ENCODE measurements around the gene KIF26A.

KIF26A gene

DNA sequence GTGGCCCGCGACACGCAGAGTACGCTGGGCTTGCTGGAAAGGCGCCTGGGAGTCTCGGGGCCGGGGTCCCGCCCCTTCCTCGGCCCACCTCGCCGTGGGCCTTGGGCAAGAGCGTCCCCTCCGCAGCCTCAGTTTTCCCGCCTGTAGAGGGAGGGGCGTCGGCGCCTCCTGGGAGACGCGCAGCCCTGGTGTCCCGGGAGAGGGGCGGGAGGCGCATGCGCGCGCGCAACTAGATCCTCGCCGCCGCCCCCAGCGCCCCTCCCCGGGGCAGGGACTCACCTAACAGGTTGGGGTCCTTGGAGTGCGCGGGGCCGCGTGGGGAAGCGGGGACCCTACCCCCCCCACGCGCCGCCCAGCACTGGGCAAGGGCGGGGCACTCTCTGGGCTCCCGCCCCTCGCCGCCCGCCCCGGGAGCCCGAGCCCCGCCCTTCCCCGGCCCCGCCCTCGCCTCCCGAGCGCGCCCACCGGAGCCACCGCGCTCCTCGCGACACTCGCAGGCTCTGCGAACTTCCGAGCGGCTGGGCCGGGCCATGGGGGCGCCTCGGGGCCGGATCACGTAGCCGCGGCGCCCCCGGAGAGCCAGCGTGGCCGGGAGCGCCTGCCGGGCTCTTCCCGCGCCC lies at the start of gene KIF26A:
TSS of gene KIF26A (plus strand) at position 490 of the 620 bp plus-strand sequence. CDS start 136 bp downstream, outside the sequence.
- TF ChIP-seq, protein P1, sequence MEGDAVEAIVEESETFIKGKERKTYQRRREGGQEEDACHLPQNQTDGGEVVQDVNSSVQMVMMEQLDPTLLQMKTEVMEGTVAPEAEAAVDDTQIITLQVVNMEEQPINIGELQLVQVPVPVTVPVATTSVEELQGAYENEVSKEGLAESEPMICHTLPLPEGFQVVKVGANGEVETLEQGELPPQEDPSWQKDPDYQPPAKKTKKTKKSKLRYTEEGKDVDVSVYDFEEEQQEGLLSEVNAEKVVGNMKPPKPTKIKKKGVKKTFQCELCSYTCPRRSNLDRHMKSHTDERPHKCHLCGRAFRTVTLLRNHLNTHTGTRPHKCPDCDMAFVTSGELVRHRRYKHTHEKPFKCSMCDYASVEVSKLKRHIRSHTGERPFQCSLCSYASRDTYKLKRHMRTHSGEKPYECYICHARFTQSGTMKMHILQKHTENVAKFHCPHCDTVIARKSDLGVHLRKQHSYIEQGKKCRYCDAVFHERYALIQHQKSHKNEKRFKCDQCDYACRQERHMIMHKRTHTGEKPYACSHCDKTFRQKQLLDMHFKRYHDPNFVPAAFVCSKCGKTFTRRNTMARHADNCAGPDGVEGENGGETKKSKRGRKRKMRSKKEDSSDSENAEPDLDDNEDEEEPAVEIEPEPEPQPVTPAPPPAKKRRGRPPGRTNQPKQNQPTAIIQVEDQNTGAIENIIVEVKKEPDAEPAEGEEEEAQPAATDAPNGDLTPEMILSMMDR (IDR thresholded peaks at IDR 0.05; ENCODE audit: borderline replicate concordance, insufficient read depth, low read depth, low read length): no peak
- H3K4me3 ChIP-seq (ENCODE audit: low read depth, low read length): no peak within 1 kb of the TSS

- H3K4me3 ChIP-seq (ENCODE audit: low read depth, low read length): no peak overlapping the region
- TF ChIP-seq, protein P1 (IDR thresholded peaks at IDR 0.05; ENCODE audit: borderline replicate concordance, insufficient read depth, low read depth, low read length): no peak
Observed at GRCh38 chr14:104090071-104090748, 48.2 kb upstream of the KIF26A start.

GRCh38 chr14:104091061-104091926 lies 47.1 kb upstream of the KIF26A start:
- TF ChIP-seq, protein P1 (IDR thresholded peaks at IDR 0.05; ENCODE audit: borderline replicate concordance, insufficient read depth, low read depth, low read length): no peak
- H3K4me3 ChIP-seq (ENCODE audit: low read depth, low read length): no peak overlapping the region

GRCh38 chr14:104091927-104092771 lies 46.2 kb upstream of the KIF26A start:
- H3K4me3 ChIP-seq (ENCODE audit: low read depth, low read length): no peak overlapping the region
- TF ChIP-seq, protein P1 (IDR thresholded peaks at IDR 0.05; ENCODE audit: borderline replicate concordance, insufficient read depth, low read depth, low read length): no peak

DNA sequence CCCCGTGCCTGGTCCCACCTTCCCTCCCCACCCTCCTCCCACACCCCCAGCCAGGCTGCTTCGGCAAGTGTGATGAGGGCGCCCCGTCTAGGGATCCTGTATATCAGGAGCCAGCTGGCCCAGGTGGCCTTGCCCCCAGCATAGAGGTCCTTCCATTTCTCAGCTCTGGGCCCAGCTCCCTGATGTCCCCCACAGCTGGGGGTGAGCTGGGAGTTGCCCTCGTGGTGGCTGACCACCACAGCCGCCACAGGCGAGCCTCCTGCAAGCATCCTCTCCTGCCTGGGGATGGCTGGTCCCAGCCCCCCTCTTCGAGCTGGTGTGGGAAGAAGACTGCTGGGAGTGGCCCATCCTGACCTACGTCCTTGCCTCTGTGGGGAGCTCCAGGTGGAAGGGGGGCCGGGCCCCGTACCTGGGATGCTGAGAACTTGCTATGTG lies 45.4 kb upstream of the KIF26A start:
- no peak overlapping the region for H3K4me3 ChIP-seq (ENCODE audit: low read depth, low read length)
- TF ChIP-seq, protein P1 (IDR thresholded peaks at IDR 0.05; ENCODE audit: borderline replicate concordance, insufficient read depth, low read depth, low read length): no peak

DNA sequence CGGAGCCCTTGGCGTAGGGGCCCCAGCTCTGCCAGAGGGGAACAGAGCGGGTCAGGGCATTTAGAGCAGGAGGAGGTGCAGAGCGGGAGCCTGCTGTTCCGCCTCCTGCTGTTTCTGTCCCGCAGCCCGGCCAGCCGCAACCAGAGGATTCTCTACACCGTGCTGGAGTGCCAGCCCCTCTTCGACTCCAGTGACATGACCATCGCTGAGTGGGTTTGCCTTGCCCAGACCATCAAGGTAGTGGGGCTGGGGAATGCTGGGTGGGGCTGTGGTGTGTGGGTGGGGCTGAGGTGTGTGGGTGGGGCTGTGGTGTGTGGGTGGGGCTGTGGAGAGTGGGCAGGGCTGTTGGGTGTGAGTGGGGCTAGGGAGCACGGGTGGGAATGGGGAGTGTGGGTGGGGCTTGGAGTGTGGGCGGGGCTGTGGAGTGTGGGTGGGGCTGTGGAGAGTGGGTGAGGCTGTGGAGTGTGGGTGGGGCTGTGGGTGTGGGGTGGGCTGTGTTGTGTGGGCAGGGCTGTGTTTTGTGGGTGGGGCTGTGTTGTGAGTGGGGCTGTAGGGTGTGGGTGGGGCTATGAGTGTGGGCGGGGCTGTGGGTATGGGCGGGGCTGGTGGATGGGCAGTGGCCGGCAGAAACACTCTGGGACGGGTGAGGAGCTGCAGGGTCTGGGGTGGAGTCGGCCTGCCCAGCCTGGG lies 44.9 kb upstream of the KIF26A start:
- TF ChIP-seq, protein P1 (IDR thresholded peaks at IDR 0.05; ENCODE audit: borderline replicate concordance, insufficient read depth, low read depth, low read length): no peak
- H3K4me3 ChIP-seq (ENCODE audit: low read depth, low read length): no peak overlapping the region
